ENCODE data around the gene MGRN1. TPM values are rescaled to one million over a fixed set of nuclear protein-coding genes. Genes with fewer than 3 reads are reported as not detected.
A peak's percentile ranks its signal among the peaks of the same experiment; 100 is the strongest.
"Not testable (repeated sequence)": the region's sequence is repeated elsewhere in the genome, so short reads cannot be mapped to it uniquely, and the experiment has no call there.

MGRN1 gene
- total RNA-seq, 1 donor from 2014 or later: 91.5 TPM

GRCh38 chr16:4734730-4735535, 110.3 kb downstream of the MGRN1 start:
- Histone ChIP-seq H3K9ac (ENCODE audit: low read length) (peak overlapping the region; percentile 90), H3K27me3 (ENCODE audit: insufficient read depth, low read length) (no peaks in the 10 kb centered on the region), H4K20me1 (ENCODE audit: insufficient read depth, low read length) (peaks cover 3% of the 10 kb centered on the region), H3K4me1 (ENCODE audit: insufficient read depth, low read length) (peaks cover 9% of the 10 kb centered on the region), H3K27ac (ENCODE audit: low read depth, low read length) (peak overlapping the region; percentile 75), H3K79me2 (ENCODE audit: insufficient read depth, low read length) (peaks cover 32% of the 10 kb centered on the region), H3K36me3 (ENCODE audit: insufficient read depth, low read length) (peaks cover 4% of the 10 kb centered on the region), H3K4me3 (ENCODE audit: insufficient read depth, low read depth, low read length) (peak overlapping the region; percentile 93), H3K9me3 (ENCODE audit: insufficient read depth, low read depth, low read length) (no peaks in the 10 kb centered on the region), H2AFZ (ENCODE audit: low read depth, low read length) (peak overlapping the region; percentile 99), H3K4me2 (ENCODE audit: low read length) (peak overlapping the region; percentile 100)
- Mint-ChIP-seq H3K9me3 (ENCODE audit: unreplicated experiment) (no peaks in the 10 kb centered on the region), H3K4me1 (ENCODE audit: low read depth, unreplicated experiment) (peaks cover 5% of the 10 kb centered on the region), H3K36me3 (ENCODE audit: low read depth, unreplicated experiment) (peaks cover 2% of the 10 kb centered on the region), H3K27ac (ENCODE audit: unreplicated experiment) (peak overlapping the region; percentile 80), H3K4me3 (ENCODE audit: unreplicated experiment) (peak overlapping the region; percentile 91), H3K27me3 (ENCODE audit: low read depth, unreplicated experiment) (peaks cover 5% of the 10 kb centered on the region)
- no peak for FAIRE-seq
- no peak for TF ChIP-seq CTCF (IDR thresholded peaks at IDR 0.05; ENCODE audit: insufficient read depth, low read depth, low read length)
- no peak for TF ChIP-seq EZH2 (IDR thresholded peaks at IDR 0.05; ENCODE audit: insufficient read depth, low read length)
- DNase-seq (ENCODE audit: low read depth): peak; percentile 53

- Histone ChIP-seq H3K9ac (ENCODE audit: low read length) (no peak overlapping the region), H3K4me3 (ENCODE audit: insufficient read depth, low read depth, low read length) (no peak overlapping the region), H4K20me1 (ENCODE audit: insufficient read depth, low read length) (peaks cover 3% of the 10 kb centered on the region), H3K36me3 (ENCODE audit: insufficient read depth, low read length) (no peaks in the 10 kb centered on the region), H3K79me2 (ENCODE audit: insufficient read depth, low read length) (peaks cover 24% of the 10 kb centered on the region), H3K4me1 (ENCODE audit: insufficient read depth, low read length) (peaks cover 9% of the 10 kb centered on the region), H3K4me2 (ENCODE audit: low read length) (no peak overlapping the region), H3K9me3 (ENCODE audit: insufficient read depth, low read depth, low read length) (no peaks in the 10 kb centered on the region), H2AFZ (ENCODE audit: low read depth, low read length) (no peak overlapping the region), H3K27me3 (ENCODE audit: insufficient read depth, low read length) (no peaks in the 10 kb centered on the region), H3K27ac (ENCODE audit: low read depth, low read length) (no peak overlapping the region)
- DNase-seq (ENCODE audit: low read depth): no peak
- Mint-ChIP-seq H3K36me3 (ENCODE audit: low read depth, unreplicated experiment) (peaks cover 2% of the 10 kb centered on the region), H3K27me3 (ENCODE audit: low read depth, unreplicated experiment) (peaks cover 5% of the 10 kb centered on the region), H3K27ac (ENCODE audit: unreplicated experiment) (no peak overlapping the region), H3K4me3 (ENCODE audit: unreplicated experiment) (peak overlapping the region; percentile 68), H3K9me3 (ENCODE audit: unreplicated experiment) (no peaks in the 10 kb centered on the region), H3K4me1 (ENCODE audit: low read depth, unreplicated experiment) (peaks cover 5% of the 10 kb centered on the region)
- FAIRE-seq: no peak
- TF ChIP-seq EZH2 (IDR thresholded peaks at IDR 0.05; ENCODE audit: insufficient read depth, low read length): no peak
- no peak for TF ChIP-seq CTCF (IDR thresholded peaks at IDR 0.05; ENCODE audit: insufficient read depth, low read depth, low read length)
Observed at GRCh38 chr16:4736546-4736945, 111.9 kb downstream of the MGRN1 start.

GRCh38 chr16:4737545-4737944, 112.9 kb downstream of the MGRN1 start:
- TF ChIP-seq CTCF (IDR thresholded peaks at IDR 0.05; ENCODE audit: insufficient read depth, low read depth, low read length) (no peak), EZH2 (IDR thresholded peaks at IDR 0.05; ENCODE audit: insufficient read depth, low read length) (no peak)
- Mint-ChIP-seq H3K4me3 (ENCODE audit: unreplicated experiment) (no peak overlapping the region), H3K4me1 (ENCODE audit: low read depth, unreplicated experiment) (peaks cover 5% of the 10 kb centered on the region)

GRCh38 chr16:4738370-4738769, 113.7 kb downstream of the MGRN1 start:
- H3K27me3 Mint-ChIP-seq (ENCODE audit: low read depth, unreplicated experiment); H3K79me2 ChIP-seq (ENCODE audit: insufficient read depth, low read length); H4K20me1 ChIP-seq (ENCODE audit: insufficient read depth, low read length); H3K27ac Mint-ChIP-seq (ENCODE audit: unreplicated experiment); H3K4me1 Mint-ChIP-seq (ENCODE audit: low read depth, unreplicated experiment); H3K4me3 ChIP-seq (ENCODE audit: insufficient read depth, low read depth, low read length); H2AFZ ChIP-seq (ENCODE audit: low read depth, low read length); H3K9ac ChIP-seq (ENCODE audit: low read length); H3K36me3 ChIP-seq (ENCODE audit: insufficient read depth, low read length); DNase-seq (ENCODE audit: low read depth); H3K9me3 Mint-ChIP-seq (ENCODE audit: unreplicated experiment); H3K9me3 ChIP-seq (ENCODE audit: insufficient read depth, low read depth, low read length); FAIRE-seq; H3K4me3 Mint-ChIP-seq (ENCODE audit: unreplicated experiment); H3K36me3 Mint-ChIP-seq (ENCODE audit: low read depth, unreplicated experiment); H3K4me1 ChIP-seq (ENCODE audit: insufficient read depth, low read length); H3K27me3 ChIP-seq (ENCODE audit: insufficient read depth, low read length); H3K27ac ChIP-seq (ENCODE audit: low read depth, low read length); H3K4me2 ChIP-seq (ENCODE audit: low read length): not testable (repeated sequence)

More at GRCh38 chr16:4737545-4737944, 112.9 kb downstream of the MGRN1 start:
- H4K20me1 ChIP-seq (ENCODE audit: insufficient read depth, low read length): peaks cover 3% of the 10 kb centered on the region
- no peaks in the 10 kb centered on the region for H3K9me3 Mint-ChIP-seq (ENCODE audit: unreplicated experiment)
- peaks cover 5% of the 10 kb centered on the region for H3K27me3 Mint-ChIP-seq (ENCODE audit: low read depth, unreplicated experiment)
- H3K9me3 ChIP-seq (ENCODE audit: insufficient read depth, low read depth, low read length): no peaks in the 10 kb centered on the region
- H3K36me3 ChIP-seq (ENCODE audit: insufficient read depth, low read length): no peaks in the 10 kb centered on the region
- H3K27ac Mint-ChIP-seq (ENCODE audit: unreplicated experiment): no peak overlapping the region
- no peaks in the 10 kb centered on the region for H3K27me3 ChIP-seq (ENCODE audit: insufficient read depth, low read length)
- FAIRE-seq (no peak), DNase-seq (ENCODE audit: low read depth) (no peak)
- no peak overlapping the region for H3K27ac ChIP-seq (ENCODE audit: low read depth, low read length)
- peaks cover 2% of the 10 kb centered on the region for H3K36me3 Mint-ChIP-seq (ENCODE audit: low read depth, unreplicated experiment)
- peaks cover 9% of the 10 kb centered on the region for H3K4me1 ChIP-seq (ENCODE audit: insufficient read depth, low read length)
- peaks cover 14% of the 10 kb centered on the region for H3K79me2 ChIP-seq (ENCODE audit: insufficient read depth, low read length)
- no peak overlapping the region for H3K9ac ChIP-seq (ENCODE audit: low read length)
- no peak overlapping the region for H3K4me2 ChIP-seq (ENCODE audit: low read length)
- H3K4me3 ChIP-seq (ENCODE audit: insufficient read depth, low read depth, low read length): no peak overlapping the region
- H2AFZ ChIP-seq (ENCODE audit: low read depth, low read length): no peak overlapping the region

Measured in astrocyte (in vitro differentiated cells and primary cell).